Islet precursor cell (in vitro differentiated cells): ENCODE data around the gene ARMC5.
"Not testable (repeated sequence)": the region's sequence is repeated elsewhere in the genome, so short reads cannot be mapped to it uniquely, and the experiment has no call there.

Source experiments
- DNase-seq: peaks from one replicate; pipeline ENCODE4 v3.0.0-alpha.2; 2018

ARMC5 gene, protein sequence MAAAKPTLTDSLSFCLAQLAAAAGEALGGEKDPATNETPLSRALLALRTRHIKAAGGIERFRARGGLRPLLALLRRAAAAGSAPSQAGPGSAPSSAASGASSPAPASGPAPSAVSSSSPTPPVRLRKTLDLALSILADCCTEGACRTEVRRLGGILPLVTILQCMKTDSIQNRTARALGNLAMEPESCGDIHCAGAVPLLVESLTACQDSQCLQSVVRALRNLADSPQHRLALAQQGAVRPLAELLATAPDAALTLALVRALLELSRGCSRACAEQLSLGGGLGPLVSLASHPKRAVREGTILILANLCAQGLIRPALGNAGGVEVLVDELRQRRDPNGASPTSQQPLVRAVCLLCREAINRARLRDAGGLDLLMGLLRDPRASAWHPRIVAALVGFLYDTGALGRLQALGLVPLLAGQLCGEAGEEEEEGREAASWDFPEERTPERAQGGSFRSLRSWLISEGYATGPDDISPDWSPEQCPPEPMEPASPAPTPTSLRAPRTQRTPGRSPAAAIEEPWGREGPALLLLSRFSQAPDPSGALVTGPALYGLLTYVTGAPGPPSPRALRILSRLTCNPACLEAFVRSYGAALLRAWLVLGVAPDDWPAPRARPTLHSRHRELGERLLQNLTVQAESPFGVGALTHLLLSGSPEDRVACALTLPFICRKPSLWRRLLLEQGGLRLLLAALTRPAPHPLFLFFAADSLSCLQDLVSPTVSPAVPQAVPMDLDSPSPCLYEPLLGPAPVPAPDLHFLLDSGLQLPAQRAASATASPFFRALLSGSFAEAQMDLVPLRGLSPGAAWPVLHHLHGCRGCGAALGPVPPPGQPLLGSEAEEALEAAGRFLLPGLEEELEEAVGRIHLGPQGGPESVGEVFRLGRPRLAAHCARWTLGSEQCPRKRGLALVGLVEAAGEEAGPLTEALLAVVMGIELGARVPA

GRCh38 chr16:31458844-31459686 lies at the start of gene ARMC5:
TSS of gene ARMC5 (plus strand) at chr16:31459501. CDS start at chr16:31459525, 24 bp downstream.
- peak; percentile 99 for DNase-seq

DNA sequence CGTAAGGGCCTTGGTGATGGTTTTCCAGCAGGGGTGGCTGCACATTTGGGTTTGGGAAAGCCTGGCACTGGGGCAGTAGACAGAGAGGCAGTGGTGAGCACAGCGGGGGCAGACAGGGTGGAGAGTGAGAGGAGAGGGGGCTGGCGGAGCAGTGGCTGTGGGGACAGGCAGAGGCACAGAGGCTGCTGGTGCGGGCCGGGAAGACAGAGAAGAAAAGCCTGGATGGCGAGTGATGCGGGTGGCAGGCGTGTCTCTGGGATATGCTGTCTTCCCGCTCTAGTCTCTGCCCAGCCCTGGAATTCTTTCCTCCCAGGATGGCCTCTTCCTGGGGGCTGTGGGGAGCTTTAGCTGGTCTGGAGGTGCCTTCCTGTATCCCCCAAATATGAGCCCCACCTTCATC lies 49.2 kb upstream of the ARMC5 start:
- no peak for DNase-seq

- no peak for DNase-seq
Observed at GRCh38 chr16:31411024-31411844, 48.1 kb upstream of the ARMC5 start.

- DNase-seq, result no peak
Observed at GRCh38 chr16:31412750-31413149, 46.6 kb upstream of the ARMC5 start.

GRCh38 chr16:31413381-31413780 lies 45.9 kb upstream of the ARMC5 start:
- no peak for DNase-seq

DNA sequence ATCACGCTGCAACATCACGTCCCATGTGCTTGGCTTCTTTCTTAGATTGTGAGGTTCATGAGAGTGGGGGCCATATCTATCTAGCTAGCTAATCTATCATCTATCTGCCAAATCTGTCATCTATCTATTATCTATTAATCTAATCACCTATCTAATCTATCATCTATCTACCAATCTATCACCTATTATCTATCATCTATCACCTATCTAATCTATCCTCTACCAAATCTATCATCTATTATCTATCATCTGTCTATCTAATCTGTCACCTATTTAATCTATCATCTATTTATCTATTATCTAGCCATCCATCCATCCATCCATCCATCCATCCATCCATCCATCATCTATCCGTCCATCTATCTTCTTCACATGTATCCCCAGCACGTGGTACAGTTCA lies 45.4 kb upstream of the ARMC5 start:
- DNase-seq, result no peak

DNA sequence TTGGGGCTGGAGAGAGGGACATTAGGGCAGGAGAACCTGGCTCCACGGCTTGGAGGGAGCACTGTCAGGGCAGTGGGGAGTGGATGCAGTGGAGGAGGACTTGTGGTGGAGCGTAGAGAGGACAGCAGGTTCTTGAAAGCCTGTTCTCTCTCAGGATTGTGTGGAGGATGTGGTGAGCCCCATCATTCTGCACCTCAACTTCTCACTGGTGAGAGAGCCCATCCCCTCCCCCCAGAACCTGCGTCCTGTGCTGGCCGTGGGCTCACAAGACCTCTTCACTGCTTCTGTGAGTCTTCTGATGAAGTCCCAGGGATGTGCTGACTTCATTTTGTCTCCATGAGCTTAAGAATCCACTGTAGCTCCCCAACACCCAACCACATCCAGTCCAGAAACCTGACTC lies 44.6 kb upstream of the ARMC5 start:
- DNase-seq, result no peak

DNA sequence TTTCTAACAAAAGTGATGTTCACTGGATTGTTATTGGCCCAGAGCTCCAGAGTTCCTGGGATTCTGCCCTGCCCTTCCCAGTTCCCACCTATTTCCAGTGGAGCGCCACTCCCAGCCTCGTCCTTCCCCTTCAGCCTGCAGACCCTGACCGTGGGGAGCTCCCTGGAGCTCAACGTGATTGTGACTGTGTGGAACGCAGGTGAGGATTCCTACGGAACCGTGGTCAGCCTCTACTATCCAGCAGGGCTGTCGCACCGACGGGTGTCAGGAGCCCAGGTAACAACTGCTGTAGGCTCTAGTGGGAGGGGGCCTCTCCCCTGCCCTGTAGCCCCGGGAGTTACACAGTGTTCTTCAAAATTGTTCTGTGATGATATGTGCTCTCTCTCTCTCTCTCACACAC lies 42.9 kb upstream of the ARMC5 start:
- DNase-seq, result no peak

- not testable (repeated sequence) for DNase-seq
Observed at GRCh38 chr16:31417036-31417435, 42.3 kb upstream of the ARMC5 start.

DNA sequence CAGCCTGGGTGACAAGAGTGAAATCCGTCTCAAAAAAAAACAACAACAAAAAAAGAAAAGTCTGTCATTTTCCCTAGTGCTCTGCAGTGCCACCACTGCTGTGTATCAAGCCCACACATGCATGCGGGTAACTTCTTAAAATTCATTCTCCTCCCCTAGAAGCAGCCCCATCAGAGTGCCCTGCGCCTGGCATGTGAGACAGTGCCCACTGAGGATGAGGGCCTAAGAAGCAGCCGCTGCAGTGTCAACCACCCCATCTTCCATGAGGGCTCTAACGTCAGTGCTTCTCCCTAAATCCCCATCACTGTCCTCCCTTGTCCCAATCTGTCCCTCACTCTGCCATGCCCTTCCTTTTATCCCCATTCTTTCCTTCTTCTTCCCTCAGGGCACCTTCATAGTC lies 41.4 kb upstream of the ARMC5 start:
- DNase-seq, result no peak

- DNase-seq, result no peak
Observed at GRCh38 chr16:31420037-31420436, 39.3 kb upstream of the ARMC5 start.

- DNase-seq, result peak; percentile 24
Observed at GRCh38 chr16:31421587-31421986, 37.7 kb upstream of the ARMC5 start.

DNA sequence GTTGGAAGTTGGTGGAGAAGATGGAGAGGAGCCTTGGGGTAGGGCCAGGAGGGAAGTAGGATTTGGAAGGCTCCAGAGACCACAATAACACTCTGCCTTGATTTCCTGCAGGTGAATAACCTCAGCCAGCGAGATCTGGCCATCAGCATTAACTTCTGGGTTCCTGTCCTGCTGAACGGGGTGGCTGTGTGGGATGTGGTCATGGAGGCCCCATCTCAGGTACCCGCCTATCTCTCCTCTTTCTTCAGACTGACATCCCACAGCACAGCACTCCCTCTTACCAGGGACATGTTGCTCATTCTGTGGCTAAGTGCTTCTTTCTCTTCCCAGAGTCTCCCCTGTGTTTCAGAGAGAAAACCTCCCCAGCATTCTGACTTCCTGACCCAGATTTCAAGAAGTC lies 36.1 kb upstream of the ARMC5 start:
- peak; percentile 24 for DNase-seq

DNA sequence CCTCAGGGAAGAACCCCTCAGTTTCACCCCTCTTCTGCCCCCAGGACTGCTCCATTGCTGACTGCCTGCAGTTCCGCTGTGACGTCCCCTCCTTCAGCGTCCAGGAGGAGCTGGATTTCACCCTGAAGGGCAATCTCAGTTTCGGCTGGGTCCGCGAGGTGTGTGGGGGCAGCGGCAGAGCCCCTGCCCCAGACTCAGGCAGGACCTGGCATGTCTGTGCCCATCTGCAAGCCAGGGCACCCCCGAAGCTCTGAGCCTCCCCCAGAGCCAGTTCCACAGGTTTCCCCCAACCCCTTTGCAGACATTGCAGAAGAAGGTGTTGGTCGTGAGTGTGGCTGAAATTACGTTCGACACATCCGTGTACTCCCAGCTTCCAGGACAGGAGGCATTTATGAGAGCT lies 35.5 kb upstream of the ARMC5 start:
- DNase-seq, result peak; percentile 35

DNA sequence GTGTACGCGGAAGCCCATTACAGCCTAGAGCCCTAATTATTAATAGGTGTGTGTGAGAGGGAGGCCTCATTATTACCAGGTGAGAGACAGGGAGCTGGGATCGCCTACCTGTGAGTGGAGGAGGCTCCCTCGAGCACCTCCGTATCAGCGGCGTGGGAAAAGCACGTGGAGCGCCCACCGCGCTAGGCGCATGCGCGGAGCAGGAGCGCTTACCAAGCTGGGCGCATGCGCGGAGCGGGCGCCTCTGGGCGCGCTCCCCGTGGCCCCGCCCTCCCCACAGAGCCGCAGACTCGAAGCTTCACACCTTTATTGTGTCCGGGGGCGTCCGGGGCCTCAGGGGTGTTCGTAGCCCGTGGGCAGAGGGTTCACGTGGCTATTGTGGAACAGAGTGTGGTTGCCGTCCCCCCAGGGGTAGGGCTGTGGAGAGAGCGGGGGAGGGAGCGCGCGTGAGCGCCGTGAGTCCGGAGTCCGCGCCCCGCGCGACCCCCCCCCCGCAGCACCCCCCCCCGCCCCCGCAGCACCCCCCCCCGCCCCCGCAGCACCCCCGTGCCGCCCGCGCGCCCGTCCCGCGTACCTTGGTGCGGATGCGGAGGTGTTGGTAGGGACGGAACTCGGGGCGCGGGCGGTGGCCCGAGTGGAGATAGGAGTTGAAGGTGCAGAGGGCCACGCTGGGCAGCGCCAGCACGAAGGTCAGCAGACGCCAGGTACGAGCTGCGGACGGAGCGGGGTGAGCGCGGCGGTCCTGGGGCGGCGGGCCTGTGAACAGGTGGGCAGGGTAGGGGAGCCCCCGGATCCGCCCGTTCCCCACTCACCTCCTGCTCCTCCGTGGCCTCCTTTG lies 31.6 kb upstream of the ARMC5 start:
- DNase-seq, result peak; percentile 35

GRCh38 chr16:31428279-31428597 lies 31.1 kb upstream of the ARMC5 start, which contains the start of gene COX6A2:
TSS of gene COX6A2 (minus strand) at chr16:31428360. CDS start at chr16:31428325, 35 bp downstream.
- no peak for DNase-seq

GRCh38 chr16:31428638-31429247 lies 30.6 kb upstream of the ARMC5 start:
- no peak for DNase-seq

DNA sequence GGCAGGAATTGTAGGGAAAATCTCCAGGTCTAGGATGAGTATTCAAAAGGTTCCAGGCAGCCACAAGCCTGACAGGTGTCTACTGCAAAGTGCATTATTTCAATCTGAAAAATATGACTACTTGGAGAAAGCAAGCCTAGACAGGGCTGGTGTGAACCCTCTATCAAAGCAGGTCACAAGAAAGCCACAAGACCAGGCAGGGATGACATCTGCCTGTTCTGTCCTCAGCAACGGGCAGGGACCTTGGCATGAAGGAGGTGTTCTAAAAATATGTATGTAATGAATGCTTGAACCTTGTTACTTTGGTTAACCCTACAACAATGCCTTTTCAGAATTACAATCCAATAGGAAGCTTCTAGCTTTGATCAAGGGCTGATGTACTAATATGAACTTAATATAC lies 30.0 kb upstream of the ARMC5 start:
- DNase-seq, result no peak

DNA sequence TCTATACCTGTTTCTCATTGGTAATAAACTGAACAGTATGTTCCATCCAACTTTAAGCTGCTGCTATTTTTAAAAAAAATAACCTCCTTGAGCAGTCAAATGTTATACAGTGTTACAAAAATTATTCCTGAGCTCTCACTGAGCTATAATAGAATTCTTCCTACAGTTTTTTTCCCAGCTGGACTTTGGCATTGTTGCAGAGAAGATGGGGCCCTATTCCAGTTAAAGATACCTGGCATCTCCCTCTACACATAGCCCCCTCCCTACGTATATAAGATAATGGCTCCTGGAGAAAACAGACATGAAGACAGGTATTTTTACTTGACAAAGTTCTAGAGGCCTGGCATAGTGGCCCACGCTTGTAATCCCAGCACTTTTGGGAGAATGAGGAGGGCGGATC lies 29.5 kb upstream of the ARMC5 start:
- no peak for DNase-seq

DNA sequence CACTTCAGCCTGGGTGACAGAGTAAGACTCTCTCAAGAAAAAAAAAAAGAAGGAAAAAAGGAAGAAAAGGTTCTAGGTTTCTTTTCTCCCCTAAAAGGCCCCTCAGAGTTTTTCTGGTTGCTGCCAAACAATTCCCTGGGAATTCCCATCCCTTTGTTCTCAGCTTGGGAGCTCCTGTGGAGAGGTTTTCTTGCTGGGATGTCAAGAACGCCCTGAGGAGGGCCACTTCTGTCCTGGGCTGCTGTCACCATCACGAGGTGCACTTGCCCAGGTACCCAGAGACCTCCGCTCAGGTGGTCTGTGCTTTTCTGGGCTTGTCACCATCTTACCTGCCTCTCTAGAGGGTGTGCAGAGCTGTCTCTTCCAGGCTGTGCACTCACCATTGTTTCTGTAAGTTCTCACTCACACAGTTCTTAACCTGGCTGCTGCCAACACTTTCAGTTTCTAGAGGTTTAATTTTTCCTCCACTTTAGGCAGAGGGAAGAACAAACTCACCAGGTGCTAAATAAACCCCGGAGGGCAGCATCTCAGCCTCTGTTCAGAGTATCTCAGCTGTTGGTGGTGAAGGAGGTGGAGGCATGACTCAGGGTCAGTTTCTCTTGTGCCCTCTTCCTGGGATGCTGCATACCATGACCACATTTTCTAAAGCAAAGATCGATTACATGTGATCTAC lies 28.8 kb upstream of the ARMC5 start:
- no peak for DNase-seq
